Calu3 (cell line): Measurements from ENCODE around the gene FOXL1. TPM values are rescaled to one million over a fixed set of nuclear protein-coding genes. Genes with fewer than 3 reads are reported as not detected.
A peak's percentile ranks its signal among the peaks of the same experiment; 100 is the strongest.

Experiments used
- BruUV-seq: library from RNA; stranded (reverse); fragments of 400-500 nt; replicated peaks from 2 replicates; lab custom pipeline; 2021; lab: Mats Ljungman, UMichigan
- CTCF ChIA-PET: fragments of 300-600 bp; sonication (Branson Sonifier 250); formaldehyde crosslinking; loops from one replicate; lab custom pipeline; 2022; ENCODE audit warnings: antibody characterized with exemption; lab: Charles Lee
- DNase-seq: peaks from one replicate; pipeline ENCODE4 v3.0.0; 2022
- H3K27ac Mint-ChIP-seq: one replicate; pipeline ENCODE4 v1.8.0; 2022; ENCODE audit warnings: mixed read lengths; ENCODE audit not compliant: unreplicated experiment
- H3K27me3 Mint-ChIP-seq: one replicate; pipeline ENCODE4 v1.8.0; 2022; ENCODE audit warnings: mixed read lengths; ENCODE audit not compliant: unreplicated experiment
- H3K36me3 Mint-ChIP-seq: one replicate; pipeline ENCODE4 v1.8.0; 2022; ENCODE audit warnings: mild to moderate bottlenecking, moderate library complexity, mixed read lengths; ENCODE audit not compliant: insufficient read depth, unreplicated experiment
- H3K4me1 Mint-ChIP-seq: one replicate; pipeline ENCODE4 v1.8.0; 2022; ENCODE audit warnings: mild to moderate bottlenecking, low read depth, mixed read lengths; ENCODE audit not compliant: unreplicated experiment
- H3K4me3 Mint-ChIP-seq: one replicate; pipeline ENCODE4 v1.8.0; 2022; ENCODE audit warnings: mild to moderate bottlenecking, low read depth, moderate library complexity, mixed read lengths; ENCODE audit not compliant: unreplicated experiment
- H3K9me3 Mint-ChIP-seq: one replicate; pipeline ENCODE4 v1.8.0; 2022; ENCODE audit warnings: low read depth, mixed read lengths; ENCODE audit not compliant: unreplicated experiment
- CTCF ChIP-seq: fragments of 200-600 bp; IDR thresholded peaks from one replicate; pipeline ENCODE4 v1.8.0; 2022; ENCODE audit warnings: antibody characterized with exemption; ENCODE audit not compliant: unreplicated experiment
- intact Hi-C: fragments of 100-400 bp; cut with micrococcal nuclease; formaldehyde crosslinking; loops from one replicate; pipeline ENCODE4 v1.10.0; 2022; ENCODE audit not compliant: unreplicated experiment
- total RNA-seq: library from RNA; stranded (reverse); gene quantifications from 2 replicates; pipeline ENCODE4 v1.2.3, GENCODE V29; 2022

The FOXL1 gene
- total RNA-seq, 1 experiment from 2014 or later = 13.3 TPM

- no TSS peak for BruUV-seq
- intact Hi-C loops = no loop called here
- H3K4me1 Mint-ChIP-seq = peaks cover 44% of the 10 kb centered on the region
- CTCF ChIA-PET = no interaction called here
- H3K27me3 Mint-ChIP-seq = no peaks in the 10 kb centered on the region
- H3K4me3 Mint-ChIP-seq = no peak overlapping the region
- no peak for TF ChIP-seq CTCF
- H3K36me3 Mint-ChIP-seq = peaks cover 73% of the 10 kb centered on the region
- no peaks in the 10 kb centered on the region for H3K9me3 Mint-ChIP-seq
- no peak for DNase-seq
- no peak overlapping the region for H3K27ac Mint-ChIP-seq
Measured at GRCh38 chr16:86573215-86573614, 5.1 kb upstream of the FOXL1 start.

GRCh38 chr16:86573646-86574508 is 4.5 kb upstream of the FOXL1 start:
- BruUV-seq = no TSS peak
- Mint-ChIP-seq H3K27me3 (no peaks in the 10 kb centered on the region), H3K9me3 (no peaks in the 10 kb centered on the region), H3K27ac (no peak overlapping the region), H3K36me3 (peaks cover 73% of the 10 kb centered on the region), H3K4me1 (peaks cover 49% of the 10 kb centered on the region), H3K4me3 (no peak overlapping the region)
- DNase-seq = no peak
- TF ChIP-seq CTCF = no peak
- CTCF ChIA-PET = no interaction called here
- intact Hi-C loops = loop anchor here (2.0 kb wide), 1 partner anchor 261 kb away; no protein-coding TSS in a partner anchor

GRCh38 chr16:86574646-86575045 is 3.7 kb upstream of the FOXL1 start:
- BruUV-seq = no TSS peak
- H3K27ac Mint-ChIP-seq = no peak overlapping the region
- H3K4me1 Mint-ChIP-seq = peaks cover 50% of the 10 kb centered on the region
- CTCF ChIA-PET = no interaction called here
- H3K27me3 Mint-ChIP-seq = no peaks in the 10 kb centered on the region
- intact Hi-C loops = loop anchor here (2.0 to 5.0 kb wide), 2 partner anchors 260 to 303 kb away; no protein-coding TSS in a partner anchor
- no peak overlapping the region for H3K4me3 Mint-ChIP-seq
- no peak for DNase-seq
- H3K36me3 Mint-ChIP-seq = peaks cover 73% of the 10 kb centered on the region
- H3K9me3 Mint-ChIP-seq = no peaks in the 10 kb centered on the region
- TF ChIP-seq CTCF = no peak

- Mint-ChIP-seq H3K4me1 (peaks cover 56% of the 10 kb centered on the region), H3K36me3 (peaks cover 73% of the 10 kb centered on the region)
- intact Hi-C loops = loop anchor here (2.0 to 5.0 kb wide), 2 partner anchors 260 to 302 kb away; no protein-coding TSS in a partner anchor
Measured at GRCh38 chr16:86575095-86575685, 3.2 kb upstream of the FOXL1 start.

More at GRCh38 chr16:86575095-86575685, 3.2 kb upstream of the FOXL1 start:
- DNase-seq = no peak
- no peaks in the 10 kb centered on the region for H3K9me3 Mint-ChIP-seq
- no peak for TF ChIP-seq CTCF
- CTCF ChIA-PET = interaction anchor here (0.6 to 1.7 kb wide), 11 partner anchors 10 to 488 kb away, joined by 3 to 23 read pairs (median 10); no protein-coding TSS in a partner anchor
- H3K4me3 Mint-ChIP-seq = peak overlapping the region; percentile 76
- peak overlapping the region; percentile 88 for H3K27ac Mint-ChIP-seq
- no TSS peak for BruUV-seq
- H3K27me3 Mint-ChIP-seq = no peaks in the 10 kb centered on the region
